Cardiac muscle cell (in vitro differentiated cells and primary cell): Measurements from ENCODE around the gene ST3GAL3. TPM values are rescaled to one million over a fixed set of nuclear protein-coding genes. Genes with fewer than 3 reads are reported as not detected.
A peak's percentile ranks its signal among the peaks of the same experiment; 100 is the strongest.

ENCODE experiments used
- DNase-seq, 2 donors: peaks; one replicate each; pipeline versions ENCODE4 v3.0.0 to v3.0.0-alpha.2; 2010 to 2017; ENCODE audit warnings: low read depth in 1 of 2, low spot score in 1 of 2
- H3K27ac ChIP-seq: fragments of 200-600 bp; sonication (generic); 2 replicates; pipeline ENCODE4 v1.5.1; 2016
- H3K27me3 ChIP-seq: fragments of 200-600 bp; sonication (generic); 2 replicates; pipeline ENCODE4 v1.6.0; 2016; ENCODE audit warnings: control low read depth
- H3K36me3 ChIP-seq: fragments of 200-600 bp; sonication (generic); 2 replicates; pipeline ENCODE4 v1.5.1; 2016; ENCODE audit warnings: control low read depth
- H3K4me1 ChIP-seq: fragments of 200-600 bp; sonication (generic); 2 replicates; pipeline ENCODE4 v1.8.1; 2017; ENCODE audit warnings: low read depth, mild to moderate bottlenecking, mixed run types
- H3K4me3 ChIP-seq: fragments of 200-600 bp; sonication (generic); 2 replicates; pipeline ENCODE4 v1.5.1; 2016; ENCODE audit warnings: mild to moderate bottlenecking
- H3K9me3 ChIP-seq: fragments of 200-600 bp; sonication (generic); 2 replicates; pipeline ENCODE4 v1.5.1; 2017; ENCODE audit warnings: low read depth, mild to moderate bottlenecking, control low read depth
- polyA plus RNA-seq: library from polyadenylated mRNA; unstranded; fragments of >200 nt; fragmentation: Nextera tagmentation; extraction: Ambion mirVana; gene quantifications from 2 replicates; pipeline ENCODE4 v1.2.1, GENCODE V29; 2016
- total RNA-seq: library from RNA; depleted of rRNA; stranded (reverse); fragments of >200 nt; gene quantifications from 2 replicates; pipeline ENCODE4 v1.2.3, GENCODE V29; 2016
- TF ChIP-seq, protein P1 (sequence below): IDR thresholded peaks from 2 replicates; pipeline ENCODE4 v1.5.1; 2012; ENCODE audit warnings: low read depth, mild to moderate bottlenecking, low read length

Gene ST3GAL3
- total and polyA plus RNA-seq, 2 experiments from 2014 or later, result 34.7 to 35.7 TPM

DNA sequence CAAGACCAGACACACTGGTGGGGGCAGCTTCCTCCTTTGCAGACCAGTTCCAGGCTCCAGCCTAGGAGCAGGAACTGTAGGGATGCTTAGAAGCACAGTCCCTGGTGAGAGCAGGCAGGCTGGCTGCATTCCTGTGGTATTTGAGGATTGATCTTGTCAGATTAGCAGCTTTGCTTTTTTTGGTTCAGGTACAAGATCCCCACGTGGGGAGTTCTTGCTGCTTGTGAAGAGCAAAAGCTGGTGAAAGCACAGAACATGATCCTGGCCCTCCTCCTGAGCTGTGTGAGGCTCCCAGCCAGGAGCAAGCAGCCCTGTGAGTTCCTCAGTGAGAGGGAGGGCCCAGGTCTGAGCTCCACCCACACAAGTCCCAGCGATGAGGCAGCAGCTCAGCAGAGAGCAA lies 151.0 kb downstream of the ST3GAL3 start:
- H3K27ac ChIP-seq, result peak overlapping the region; percentile 12
- peaks cover 15% of the 10 kb centered on the region for H3K4me1 ChIP-seq
- no peaks in the 10 kb centered on the region for H3K36me3 ChIP-seq
- H3K27me3 ChIP-seq, result no peaks in the 10 kb centered on the region
- TF ChIP-seq, protein P1, sequence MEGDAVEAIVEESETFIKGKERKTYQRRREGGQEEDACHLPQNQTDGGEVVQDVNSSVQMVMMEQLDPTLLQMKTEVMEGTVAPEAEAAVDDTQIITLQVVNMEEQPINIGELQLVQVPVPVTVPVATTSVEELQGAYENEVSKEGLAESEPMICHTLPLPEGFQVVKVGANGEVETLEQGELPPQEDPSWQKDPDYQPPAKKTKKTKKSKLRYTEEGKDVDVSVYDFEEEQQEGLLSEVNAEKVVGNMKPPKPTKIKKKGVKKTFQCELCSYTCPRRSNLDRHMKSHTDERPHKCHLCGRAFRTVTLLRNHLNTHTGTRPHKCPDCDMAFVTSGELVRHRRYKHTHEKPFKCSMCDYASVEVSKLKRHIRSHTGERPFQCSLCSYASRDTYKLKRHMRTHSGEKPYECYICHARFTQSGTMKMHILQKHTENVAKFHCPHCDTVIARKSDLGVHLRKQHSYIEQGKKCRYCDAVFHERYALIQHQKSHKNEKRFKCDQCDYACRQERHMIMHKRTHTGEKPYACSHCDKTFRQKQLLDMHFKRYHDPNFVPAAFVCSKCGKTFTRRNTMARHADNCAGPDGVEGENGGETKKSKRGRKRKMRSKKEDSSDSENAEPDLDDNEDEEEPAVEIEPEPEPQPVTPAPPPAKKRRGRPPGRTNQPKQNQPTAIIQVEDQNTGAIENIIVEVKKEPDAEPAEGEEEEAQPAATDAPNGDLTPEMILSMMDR, result no peak
- H3K4me3 ChIP-seq, result no peak overlapping the region
- no peaks in the 10 kb centered on the region for H3K9me3 ChIP-seq
- peak; percentile 67 to 98 for DNase-seq

DNA sequence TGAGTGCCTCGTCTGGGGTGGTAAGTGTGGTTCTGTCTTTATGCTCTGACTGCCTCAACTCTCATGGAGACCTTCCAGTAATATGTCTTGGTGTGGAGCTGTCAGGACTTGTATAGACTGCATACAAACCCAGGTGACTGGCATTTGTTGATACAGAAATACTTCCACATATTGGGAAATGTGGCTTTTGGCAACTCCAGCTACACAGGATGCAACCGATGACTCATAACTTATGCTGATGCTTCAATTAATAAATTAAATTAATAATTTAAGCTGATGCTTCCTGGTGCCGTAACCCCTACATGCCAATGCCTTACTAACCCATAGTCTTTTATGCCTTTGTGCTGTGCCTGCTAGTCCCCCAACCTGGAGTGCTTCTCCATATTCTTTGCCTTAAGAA lies 154.0 kb downstream of the ST3GAL3 start:
- Histone ChIP-seq H3K27ac (peak overlapping the region; percentile 60), H3K4me1 (peaks cover 31% of the 10 kb centered on the region), H3K9me3 (no peaks in the 10 kb centered on the region), H3K36me3 (no peaks in the 10 kb centered on the region), H3K27me3 (no peaks in the 10 kb centered on the region), H3K4me3 (no peak overlapping the region)
- DNase-seq, result peak in 1 of 2 donors; percentile 72
- TF ChIP-seq, protein P1, result no peak

DNA sequence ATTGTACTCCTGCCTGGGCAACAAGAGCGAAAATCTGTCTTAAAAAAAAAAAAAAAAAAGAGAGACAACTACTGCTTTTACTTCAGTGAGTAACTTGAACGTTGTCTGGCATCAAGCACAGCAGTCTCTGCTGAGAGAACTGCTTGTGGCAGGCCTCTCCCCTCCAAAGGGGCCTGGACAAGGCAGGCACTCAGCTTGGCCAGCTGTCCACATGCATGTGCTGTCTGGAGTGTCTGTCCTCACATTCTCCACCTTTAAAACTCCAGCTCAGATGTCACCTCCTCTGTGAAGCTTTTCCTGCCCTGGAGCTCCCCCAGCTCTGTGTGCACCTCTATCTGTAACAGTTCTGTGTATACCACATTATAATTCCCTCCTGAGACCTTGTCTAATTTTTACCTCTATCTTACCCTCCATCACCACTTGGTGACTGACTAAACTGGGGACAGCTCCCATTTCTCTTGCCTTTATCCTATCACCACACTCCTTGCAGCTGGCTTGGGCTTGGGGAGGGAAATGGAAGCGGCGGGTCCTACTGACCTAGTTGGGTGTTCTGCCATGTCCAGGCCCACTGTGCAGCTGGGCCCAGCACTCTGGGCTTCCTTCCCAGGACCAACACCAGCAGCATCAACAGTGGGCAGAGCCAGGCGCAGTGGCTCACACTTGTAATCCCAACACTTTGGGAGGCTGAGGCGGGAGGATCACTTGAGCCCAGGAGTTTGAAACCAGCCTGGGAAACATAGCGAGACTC lies 154.8 kb downstream of the ST3GAL3 start:
- TF ChIP-seq, protein P1, result no peak
- Histone ChIP-seq H3K36me3 (no peaks in the 10 kb centered on the region), H3K27me3 (no peaks in the 10 kb centered on the region), H3K9me3 (no peaks in the 10 kb centered on the region), H3K27ac (peak overlapping the region; percentile 60), H3K4me1 (peaks cover 32% of the 10 kb centered on the region), H3K4me3 (no peak overlapping the region)
- peak in 1 of 2 donors; percentile 68 for DNase-seq

DNA sequence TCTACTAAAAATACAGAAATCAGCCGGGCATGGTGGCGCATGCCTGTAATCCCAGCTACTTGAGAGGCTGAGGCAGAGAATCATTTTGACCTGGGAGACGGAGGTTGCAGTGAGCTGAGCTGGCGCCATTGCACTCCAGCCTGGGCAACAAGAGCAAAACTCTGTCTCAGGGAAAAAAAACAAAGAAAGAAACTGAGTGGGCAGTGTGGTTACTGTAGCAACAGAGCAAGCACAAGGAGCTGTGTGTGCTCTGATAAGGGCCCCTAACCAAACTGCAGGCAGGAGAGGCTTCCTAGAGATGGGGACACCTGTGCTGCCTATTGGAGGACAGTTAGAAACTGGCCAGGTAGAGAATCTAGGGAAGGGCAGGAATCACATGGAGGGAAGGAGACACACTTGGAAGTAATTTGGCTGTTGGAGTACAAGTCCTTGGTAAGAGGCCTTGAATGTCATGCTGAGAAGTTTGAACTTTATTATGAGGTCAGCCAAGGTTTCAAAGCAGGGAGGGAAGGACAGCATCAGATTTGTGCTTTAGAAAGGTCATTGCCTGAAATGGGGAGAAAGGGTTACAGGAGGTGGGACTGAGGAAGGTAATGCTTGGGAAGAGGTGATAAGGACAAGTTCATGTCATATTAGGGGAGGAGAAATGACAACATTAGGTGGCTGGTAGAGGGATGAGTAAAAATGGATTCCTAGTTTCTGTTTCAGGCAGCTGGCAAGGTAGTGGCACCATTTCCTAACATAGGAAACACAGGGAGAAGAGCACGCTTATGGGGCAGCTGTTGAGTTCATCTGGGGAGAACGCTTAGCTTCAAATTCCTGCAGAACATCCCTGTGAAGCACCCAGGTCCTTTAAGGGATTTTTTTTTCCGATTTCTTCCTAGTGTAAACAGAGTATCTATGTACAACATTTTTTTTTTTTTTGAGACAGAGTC lies 157.0 kb downstream of the ST3GAL3 start:
- H3K9me3 ChIP-seq, result no peaks in the 10 kb centered on the region
- H3K27ac ChIP-seq, result no peak overlapping the region
- no peaks in the 10 kb centered on the region for H3K27me3 ChIP-seq
- no peaks in the 10 kb centered on the region for H3K36me3 ChIP-seq
- DNase-seq, result peak in 1 of 2 donors; percentile 25
- no peak overlapping the region for H3K4me3 ChIP-seq
- H3K4me1 ChIP-seq, result peaks cover 38% of the 10 kb centered on the region
- TF ChIP-seq, protein P1, result no peak

DNA sequence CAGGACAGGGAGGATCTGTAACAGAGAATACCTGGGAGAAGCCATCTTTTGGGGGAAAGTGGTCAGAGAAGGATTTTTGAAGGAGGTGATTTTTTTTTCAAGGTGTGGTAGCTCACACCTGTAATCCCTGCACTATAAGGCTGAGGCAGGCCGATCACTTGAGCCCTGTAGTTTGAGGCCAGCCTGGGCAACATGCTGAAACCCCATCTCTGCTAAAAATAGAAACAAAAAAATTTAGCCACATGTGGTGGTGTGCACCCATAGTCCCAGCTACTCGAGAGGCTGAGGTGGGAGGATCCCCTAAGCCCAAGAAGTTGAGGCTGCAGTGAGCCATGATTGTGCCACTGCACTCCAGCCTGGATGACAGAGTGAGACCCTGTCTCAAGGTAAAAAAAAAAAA lies 158.9 kb downstream of the ST3GAL3 start:
- Histone ChIP-seq H3K27ac (peak overlapping the region; percentile 39), H3K4me1 (peaks cover 38% of the 10 kb centered on the region), H3K4me3 (no peak overlapping the region), H3K9me3 (no peaks in the 10 kb centered on the region), H3K36me3 (no peaks in the 10 kb centered on the region), H3K27me3 (no peaks in the 10 kb centered on the region)
- TF ChIP-seq, protein P1, result no peak
- DNase-seq, result no peak
